ENCODE results near the gene PTPRM.

PTPRM gene

GRCh38 chr18:7805880-7806279 is 238.8 kb downstream of the PTPRM start:
- DNase-seq, result no peak
- no peak for TF ChIP-seq CTCF (IDR thresholded peaks at IDR 0.05)

GRCh38 chr18:7807936-7808453 is 240.9 kb downstream of the PTPRM start:
- Histone ChIP-seq H3K27ac (no peak overlapping the region), H3K36me3 (no peaks in the 10 kb centered on the region), H3K4me3 (no peak overlapping the region), H3K27me3 (no peaks in the 10 kb centered on the region), H3K9me3 (no peaks in the 10 kb centered on the region), H3K4me1 (peaks cover 0 to 21% (median 3%) of the 10 kb centered on the region in 4 donors)
- TF ChIP-seq CTCF (IDR thresholded peaks at IDR 0.05), result no peak
- DNase-seq, result no peak
- intact Hi-C loops (cut with DNase I; ENCODE audit: low total_unique reads), result no loop called here

More at GRCh38 chr18:7805880-7806279, 238.8 kb downstream of the PTPRM start:
- Histone ChIP-seq H3K36me3 (no peaks in the 10 kb centered on the region), H3K4me3 (no peak overlapping the region), H3K4me1 (peaks cover 0 to under 1% (median 0%) of the 10 kb centered on the region in 4 donors), H3K27me3 (no peaks in the 10 kb centered on the region), H3K27ac (no peak overlapping the region), H3K9me3 (no peaks in the 10 kb centered on the region)
- intact Hi-C loops (cut with DNase I; ENCODE audit: low total_unique reads), result no loop called here

- H3K27ac ChIP-seq, result no peak overlapping the region
- no peak for TF ChIP-seq CTCF (IDR thresholded peaks at IDR 0.05)
- no peaks in the 10 kb centered on the region for H3K36me3 ChIP-seq
- H3K4me1 ChIP-seq, result peaks cover 0 to 23% (median 3%) of the 10 kb centered on the region in 4 donors
- H3K9me3 ChIP-seq, result peaks cover 0 to under 1% (median 0%) of the 10 kb centered on the region in 3 donors
- H3K4me3 ChIP-seq, result no peak overlapping the region
- no peaks in the 10 kb centered on the region for H3K27me3 ChIP-seq
- intact Hi-C loops (cut with DNase I; ENCODE audit: low total_unique reads), result no loop called here
- DNase-seq, result no peak
Observed at GRCh38 chr18:7808992-7809391, 241.9 kb downstream of the PTPRM start.

- H3K36me3 ChIP-seq, result peaks cover 0 to 4% (median 0%) of the 10 kb centered on the region in 3 donors
- H3K27ac ChIP-seq, result no peak overlapping the region
- intact Hi-C loops (cut with DNase I; ENCODE audit: low total_unique reads), result no loop called here
- DNase-seq, result no peak
- no peaks in the 10 kb centered on the region for H3K27me3 ChIP-seq
- peaks cover 0 to 5% (median 3%) of the 10 kb centered on the region in 3 donors for H3K9me3 ChIP-seq
- peaks cover 0 to 23% (median 3%) of the 10 kb centered on the region in 4 donors for H3K4me1 ChIP-seq
- no peak overlapping the region for H3K4me3 ChIP-seq
- TF ChIP-seq CTCF (IDR thresholded peaks at IDR 0.05), result no peak
Observed at GRCh38 chr18:7809455-7809854, 242.3 kb downstream of the PTPRM start.

- Histone ChIP-seq H3K4me1 (peaks cover 0 to 23% (median 3%) of the 10 kb centered on the region in 4 donors), H3K4me3 (no peak overlapping the region), H3K27me3 (no peaks in the 10 kb centered on the region), H3K9me3 (peaks cover 0 to 10% (median 6%) of the 10 kb centered on the region in 3 donors), H3K27ac (no peak overlapping the region), H3K36me3 (peaks cover 0 to 9% (median 0%) of the 10 kb centered on the region in 3 donors)
- intact Hi-C loops (cut with DNase I; ENCODE audit: low total_unique reads), result no loop called here
- TF ChIP-seq CTCF (IDR thresholded peaks at IDR 0.05), result no peak
- DNase-seq, result no peak
Observed at GRCh38 chr18:7809978-7810377, 242.9 kb downstream of the PTPRM start.

Data from tibial artery (tissue), 4 donors.